Suppressor macrophage (primary cell): ENCODE results near the gene KLHDC10.
"Not testable (repeated sequence)": the region's sequence is repeated elsewhere in the genome, so short reads cannot be mapped to it uniquely, and the experiment has no call there.

Experiments used
- DNase-seq, 4 experiments: peaks; one replicate each; pipeline ENCODE4 v3.0.0-alpha.2; 2020 to 2022

Gene KLHDC10

GRCh38 chr7:130118801-130119200, 48.5 kb downstream of the KLHDC10 start:
- DNase-seq = no peak

- no peak for DNase-seq
These were observed 53.2 kb downstream of the KLHDC10 start for GRCh38 chr7:130123501-130123900.

GRCh38 chr7:130124711-130125110, 54.4 kb downstream of the KLHDC10 start:
- no peak for DNase-seq

GRCh38 chr7:130126840-130127239, 56.5 kb downstream of the KLHDC10 start:
- DNase-seq = not testable (repeated sequence)

GRCh38 chr7:130127404-130127803, 57.1 kb downstream of the KLHDC10 start:
- no peak for DNase-seq

- no peak for DNase-seq
These were observed 57.5 kb downstream of the KLHDC10 start for GRCh38 chr7:130127821-130128317.

- no peak for DNase-seq
These were observed 58.7 kb downstream of the KLHDC10 start for GRCh38 chr7:130129011-130129411.

GRCh38 chr7:130131191-130131834, 61.0 kb downstream of the KLHDC10 start:
- no peak for DNase-seq

- no peak for DNase-seq
These were observed 61.9 kb downstream of the KLHDC10 start for GRCh38 chr7:130131964-130132875.

- no peak for DNase-seq
These were observed 62.9 kb downstream of the KLHDC10 start for GRCh38 chr7:130133029-130133782.

- no peak for DNase-seq
These were observed 63.8 kb downstream of the KLHDC10 start for GRCh38 chr7:130134106-130134636.

- no peak for DNase-seq
These were observed 64.4 kb downstream of the KLHDC10 start for GRCh38 chr7:130134726-130135125.

- DNase-seq = no peak
These were observed 65.2 kb downstream of the KLHDC10 start for GRCh38 chr7:130135208-130136205.

- DNase-seq = no peak
These were observed 66.3 kb downstream of the KLHDC10 start for GRCh38 chr7:130136579-130137167.

GRCh38 chr7:130137207-130137606, 66.9 kb downstream of the KLHDC10 start:
- DNase-seq = no peak

GRCh38 chr7:130139193-130139960, 69.0 kb downstream of the KLHDC10 start:
- DNase-seq = no peak

- no peak for DNase-seq
These were observed 70.3 kb downstream of the KLHDC10 start for GRCh38 chr7:130140551-130141160.

- peak; percentile 11 to 57 (median 42) for DNase-seq
These were observed 71.0 kb downstream of the KLHDC10 start for GRCh38 chr7:130141161-130141883.
